ENCODE results near the gene RALY. TPM values are rescaled to one million over a fixed set of nuclear protein-coding genes. Genes with fewer than 3 reads are reported as not detected.

RALY gene
- total and polyA plus RNA-seq, 3 donors from 2014 or later = 184 to 247 (median 224) TPM

- no peaks in the 10 kb centered on the region for H3K9me3 ChIP-seq
- no peak for DNase-seq
- intact Hi-C loops (cut with DNase I; ENCODE audit: low total_unique reads) = no loop called here
- no peaks in the 10 kb centered on the region for H3K36me3 ChIP-seq (ENCODE audit: low read depth, missing control alignments)
- H3K4me1 ChIP-seq = peaks cover 12% of the 10 kb centered on the region
- TF ChIP-seq CTCF (IDR thresholded peaks at IDR 0.05) = no peak
- no peak for TF ChIP-seq POLR2A (IDR thresholded peaks at IDR 0.05)
- H3K4me3 ChIP-seq = no peak overlapping the region
- no peak overlapping the region for H3K27ac ChIP-seq
- H3K27me3 ChIP-seq = no peaks in the 10 kb centered on the region
- 88 to 92% methylated on average over 3 of the region's 3 CpGs for WGBS, 2 donors
Measured at GRCh38 chr20:34104059-34104458, 110.3 kb downstream of the RALY start.

- no peak for DNase-seq
- intact Hi-C loops (cut with DNase I; ENCODE audit: low total_unique reads) = no loop called here
- TF ChIP-seq CTCF (IDR thresholded peaks at IDR 0.05) (no peak), POLR2A (IDR thresholded peaks at IDR 0.05) (no peak)
- no peak overlapping the region for H3K27ac ChIP-seq
- no peaks in the 10 kb centered on the region for H3K9me3 ChIP-seq
- no peak overlapping the region for H3K4me3 ChIP-seq
- no peaks in the 10 kb centered on the region for H3K36me3 ChIP-seq (ENCODE audit: low read depth, missing control alignments)
- no peaks in the 10 kb centered on the region for H3K27me3 ChIP-seq
- H3K4me1 ChIP-seq = peaks cover 31% of the 10 kb centered on the region
- 95 to 98% methylated on average over 3 of the region's 3 CpGs for WGBS, 2 donors
Measured at GRCh38 chr20:34105978-34106675, 112.4 kb downstream of the RALY start.

GRCh38 chr20:34108616-34109174 is 115.0 kb downstream of the RALY start:
- intact Hi-C loops (cut with DNase I; ENCODE audit: low total_unique reads) = no loop called here
- no peaks in the 10 kb centered on the region for H3K9me3 ChIP-seq
- WGBS, 2 donors = 73 to 86% methylated on average over 4 of the region's 4 CpGs
- DNase-seq = no peak
- H3K36me3 ChIP-seq (ENCODE audit: low read depth, missing control alignments) = no peaks in the 10 kb centered on the region
- no peaks in the 10 kb centered on the region for H3K27me3 ChIP-seq
- H3K4me3 ChIP-seq = no peak overlapping the region
- peaks cover 31% of the 10 kb centered on the region for H3K4me1 ChIP-seq
- no peak overlapping the region for H3K27ac ChIP-seq
- TF ChIP-seq POLR2A (IDR thresholded peaks at IDR 0.05) = no peak
- no peak for TF ChIP-seq CTCF (IDR thresholded peaks at IDR 0.05)

GRCh38 chr20:34109442-34109841 is 115.7 kb downstream of the RALY start:
- peaks cover 31% of the 10 kb centered on the region for H3K4me1 ChIP-seq
- 85 to 88% methylated on average over 6 of the region's 6 CpGs for WGBS, 2 donors
- intact Hi-C loops (cut with DNase I; ENCODE audit: low total_unique reads) = no loop called here

More at GRCh38 chr20:34109442-34109841, 115.7 kb downstream of the RALY start:
- H3K27me3 ChIP-seq = no peaks in the 10 kb centered on the region
- H3K27ac ChIP-seq = no peak overlapping the region
- H3K36me3 ChIP-seq (ENCODE audit: low read depth, missing control alignments) = no peaks in the 10 kb centered on the region
- no peak overlapping the region for H3K4me3 ChIP-seq
- TF ChIP-seq CTCF (IDR thresholded peaks at IDR 0.05) = no peak
- H3K9me3 ChIP-seq = no peaks in the 10 kb centered on the region
- DNase-seq = no peak

Measured in testis (tissue), 3 donors.